ENCODE measurements around the gene SLC25A42.
A peak's percentile ranks its signal among the peaks of the same experiment; 100 is the strongest.

The SLC25A42 gene

DNA sequence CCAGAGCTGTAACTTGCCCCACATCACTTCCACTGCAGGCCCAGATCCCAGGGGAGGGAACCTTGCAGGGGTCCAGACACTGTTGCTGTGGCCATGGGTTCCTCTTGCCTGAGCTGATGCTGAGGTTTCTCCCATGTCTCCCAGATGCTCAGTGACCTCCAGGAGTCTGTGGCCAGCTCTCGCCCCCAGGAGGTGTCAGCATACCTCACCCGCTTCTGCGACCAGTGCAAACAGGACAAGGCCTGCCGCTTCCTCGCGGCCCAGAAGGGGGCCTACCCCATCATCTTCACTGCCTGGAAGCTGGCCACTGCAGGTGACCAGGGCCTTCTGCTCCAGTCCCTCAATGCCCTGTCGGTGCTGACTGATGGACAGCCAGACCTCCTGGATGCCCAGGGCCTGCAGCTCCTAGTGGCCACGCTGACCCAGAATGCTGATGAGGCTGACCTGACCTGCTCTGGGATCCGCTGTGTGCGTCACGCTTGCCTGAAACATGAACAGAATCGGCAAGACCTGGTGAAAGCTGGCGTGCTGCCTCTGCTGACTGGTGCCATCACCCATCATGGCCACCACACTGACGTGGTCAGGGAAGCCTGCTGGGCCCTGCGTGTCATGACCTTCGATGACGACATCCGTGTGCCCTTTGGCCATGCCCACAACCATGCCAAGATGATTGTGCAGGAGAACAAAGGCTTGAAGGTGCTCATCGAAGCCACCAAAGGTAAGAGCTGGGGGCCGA lies 12.1 kb upstream of the SLC25A42 start:
- no peak for DNase-seq

DNA sequence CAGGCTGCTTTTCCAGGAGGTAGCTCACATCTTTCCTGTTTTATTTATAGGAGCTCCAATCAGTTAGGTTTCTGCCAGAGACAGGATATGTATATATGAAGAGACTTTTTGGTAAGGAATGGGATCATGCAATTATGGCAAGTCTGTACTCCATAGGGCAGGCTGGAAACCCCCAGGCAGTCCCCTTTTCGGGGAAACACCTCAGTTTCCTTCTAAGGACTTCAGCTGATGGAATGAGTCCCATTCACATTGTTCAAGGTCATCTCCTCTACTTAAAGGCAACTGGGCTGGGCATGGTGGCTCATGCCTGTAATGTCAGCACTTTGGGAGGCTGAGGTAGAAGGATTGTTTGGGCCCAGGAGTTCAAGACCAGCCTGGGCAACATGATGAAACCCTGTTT lies 10.9 kb upstream of the SLC25A42 start:
- no peak for DNase-seq

DNA sequence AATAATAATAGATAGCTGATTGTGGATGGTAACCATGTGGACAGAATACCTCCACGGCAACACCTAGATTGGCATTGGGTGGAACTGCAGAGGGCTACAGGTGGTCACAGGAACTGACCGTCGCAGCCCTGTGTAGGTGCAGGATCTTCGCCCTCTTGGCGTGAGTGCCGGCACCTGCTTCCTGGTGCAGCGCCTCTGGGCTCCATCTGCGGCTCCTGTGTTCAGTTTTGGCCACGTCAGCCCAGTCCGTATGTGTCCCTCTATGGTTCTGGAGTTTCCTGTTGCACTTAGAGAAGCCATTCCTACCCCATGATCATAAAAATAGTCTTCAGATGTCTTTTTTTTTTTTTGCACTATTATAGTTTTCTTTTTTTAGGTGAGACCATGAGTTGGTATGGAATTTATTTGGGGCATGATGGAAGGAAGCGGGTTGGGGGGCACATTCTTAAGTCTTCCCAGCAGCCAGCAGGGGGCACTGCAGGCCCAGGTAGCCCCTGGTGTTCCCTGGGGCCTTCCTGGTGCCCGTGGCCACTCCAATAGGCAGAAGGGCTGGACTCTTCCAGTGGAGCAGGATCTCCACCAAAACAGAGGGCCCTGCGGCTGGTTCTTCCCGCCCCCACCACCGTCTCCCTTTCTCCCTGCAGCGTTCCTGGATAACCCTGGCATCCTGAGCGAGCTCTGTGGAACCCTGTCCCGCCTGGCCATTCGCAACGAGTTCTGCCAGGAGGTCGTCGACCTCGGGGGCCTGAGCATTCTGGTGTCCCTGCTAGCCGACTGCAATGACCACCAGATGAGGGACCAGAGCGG lies 10.1 kb upstream of the SLC25A42 start:
- peak; percentile 11 to 58 (median 19) for DNase-seq

DNA sequence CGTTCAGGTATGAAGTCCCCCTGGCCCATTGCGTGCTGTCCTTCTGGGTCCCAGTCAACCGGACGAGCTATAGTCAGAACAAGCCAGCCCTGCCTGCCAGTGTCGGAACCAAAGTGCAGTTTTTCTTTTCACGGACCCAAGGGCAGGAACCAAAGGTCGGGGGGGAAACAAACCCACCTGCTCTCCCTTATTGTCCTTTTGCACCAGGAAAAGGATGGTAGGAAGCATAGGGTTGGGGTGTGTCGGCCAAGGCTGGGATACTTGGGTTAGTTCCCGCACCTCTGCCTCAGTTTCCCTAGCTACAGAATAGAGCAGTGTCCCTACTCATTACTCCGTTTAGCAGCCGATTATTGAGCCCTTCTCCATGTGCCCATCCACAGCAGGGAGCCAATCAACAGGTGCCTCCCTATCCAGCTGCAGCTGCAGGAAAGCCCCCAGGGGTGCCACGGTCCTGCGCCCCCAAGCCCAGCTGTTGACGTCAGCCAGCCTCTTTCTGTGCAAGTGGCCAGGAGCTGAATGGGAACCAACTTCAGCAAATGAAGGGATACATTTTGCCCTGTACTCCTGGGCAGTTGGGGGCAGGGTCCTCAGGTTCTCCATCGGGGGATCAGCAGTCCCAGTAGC lies 9.4 kb upstream of the SLC25A42 start:
- DNase-seq = no peak

DNA sequence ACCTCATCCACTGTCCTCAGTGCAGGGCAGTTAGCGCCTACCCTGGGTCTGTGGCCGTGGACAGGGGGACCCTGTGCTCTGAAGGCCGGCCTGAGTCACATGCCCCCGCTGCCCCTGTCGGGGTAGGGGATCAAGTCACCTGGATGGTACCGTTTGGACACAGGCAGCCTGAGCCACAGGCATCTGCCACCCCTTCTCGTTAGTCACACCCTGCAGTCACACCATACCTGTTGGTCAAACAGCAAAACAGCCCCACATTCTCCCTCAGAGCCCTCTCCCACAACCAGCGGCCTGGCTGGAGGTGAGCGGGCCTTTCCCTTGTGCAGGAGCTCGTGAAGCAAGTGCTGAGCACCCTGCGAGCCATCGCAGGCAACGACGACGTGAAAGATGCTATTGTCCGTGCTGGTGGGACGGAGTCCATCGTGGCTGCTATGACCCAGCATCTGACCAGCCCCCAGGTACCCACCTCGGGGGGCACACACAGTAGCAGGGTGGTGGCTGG lies 8.8 kb upstream of the SLC25A42 start:
- DNase-seq = no peak

DNA sequence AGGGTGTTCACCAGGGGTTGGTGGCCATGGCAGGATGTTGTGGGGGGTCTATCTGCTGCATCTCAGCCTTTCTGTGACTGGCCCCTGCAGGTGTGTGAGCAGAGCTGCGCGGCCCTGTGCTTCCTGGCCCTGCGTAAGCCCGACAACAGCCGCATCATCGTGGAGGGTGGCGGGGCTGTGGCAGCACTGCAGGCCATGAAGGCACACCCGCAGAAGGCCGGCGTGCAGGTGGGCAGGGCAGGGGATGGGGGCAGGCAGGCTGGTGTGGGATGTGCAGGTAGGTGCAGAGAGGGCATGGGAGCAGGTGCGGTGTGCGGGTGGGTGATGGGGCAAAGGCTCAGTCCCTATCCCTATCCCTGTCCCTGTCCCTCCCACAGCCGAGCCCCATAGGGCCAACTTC lies 8.1 kb upstream of the SLC25A42 start:
- no peak for DNase-seq

DNA sequence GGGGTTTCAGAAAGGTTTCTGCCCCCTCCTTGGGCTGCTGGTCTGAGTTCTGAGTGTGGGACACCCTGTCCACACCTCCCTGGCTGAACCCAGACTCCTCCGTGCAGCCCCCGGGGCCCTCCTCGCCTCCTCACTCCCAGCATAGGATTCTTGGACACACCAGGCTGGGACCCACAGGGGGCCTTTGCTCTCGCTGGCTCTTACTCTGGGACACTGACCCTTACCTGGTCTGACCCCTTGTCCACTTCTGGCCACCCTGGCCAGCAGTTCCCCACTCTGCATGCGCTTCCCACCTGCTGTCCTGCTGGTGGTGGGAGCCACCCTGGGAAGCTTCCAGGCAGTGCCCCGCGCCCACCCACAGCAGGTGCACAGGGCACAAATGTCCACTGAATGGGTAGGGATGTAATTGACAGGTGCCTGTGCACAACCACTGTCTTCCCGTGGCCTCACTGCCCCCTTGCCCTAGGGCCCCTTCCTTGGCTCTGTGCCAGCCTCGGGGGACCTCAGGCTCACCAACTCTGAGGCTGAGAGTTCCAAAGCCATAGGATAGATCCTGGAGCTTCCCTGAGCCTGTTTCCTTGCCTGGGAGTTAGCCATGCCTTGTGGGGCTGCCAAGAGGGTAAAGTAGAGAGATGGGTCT lies 7.0 kb upstream of the SLC25A42 start:
- no peak for DNase-seq

DNA sequence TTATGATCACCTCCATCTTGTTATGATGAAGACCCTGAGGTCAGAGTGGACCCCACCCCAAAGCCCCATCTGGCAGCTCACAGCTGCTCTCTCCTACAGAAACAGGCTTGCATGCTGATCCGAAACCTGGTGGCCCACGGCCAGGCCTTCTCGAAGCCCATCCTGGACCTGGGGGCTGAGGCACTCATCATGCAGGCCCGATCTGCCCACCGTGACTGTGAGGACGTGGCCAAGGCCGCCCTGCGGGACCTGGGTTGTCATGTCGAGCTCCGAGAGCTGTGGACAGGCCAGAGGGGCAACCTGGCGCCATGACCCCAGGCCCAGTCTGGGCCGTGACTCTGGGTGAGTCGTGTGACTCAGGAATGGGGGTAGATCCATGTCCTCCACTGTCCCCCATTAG lies 6.5 kb upstream of the SLC25A42 start:
- DNase-seq = no peak

DNA sequence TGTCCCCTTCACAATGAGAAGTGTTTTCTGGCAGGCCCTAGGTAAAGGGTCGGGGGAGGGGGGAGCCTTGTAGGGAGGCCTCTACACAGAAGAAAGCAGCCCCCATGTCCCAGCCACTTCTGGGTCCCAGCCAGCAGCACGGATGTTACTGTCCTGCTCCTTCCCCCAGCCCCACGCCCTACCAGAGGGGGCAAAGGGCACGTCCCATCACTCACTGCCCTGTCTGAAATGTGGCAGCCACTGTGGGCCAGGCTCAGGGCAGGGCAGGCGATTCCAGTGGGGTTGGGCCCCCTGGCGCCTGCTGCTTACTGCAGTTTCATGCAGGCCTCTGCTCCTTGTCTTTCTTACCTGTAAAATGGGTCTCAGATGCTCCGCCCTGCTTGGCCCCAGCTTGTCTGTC lies 6.1 kb upstream of the SLC25A42 start:
- no peak for DNase-seq

DNA sequence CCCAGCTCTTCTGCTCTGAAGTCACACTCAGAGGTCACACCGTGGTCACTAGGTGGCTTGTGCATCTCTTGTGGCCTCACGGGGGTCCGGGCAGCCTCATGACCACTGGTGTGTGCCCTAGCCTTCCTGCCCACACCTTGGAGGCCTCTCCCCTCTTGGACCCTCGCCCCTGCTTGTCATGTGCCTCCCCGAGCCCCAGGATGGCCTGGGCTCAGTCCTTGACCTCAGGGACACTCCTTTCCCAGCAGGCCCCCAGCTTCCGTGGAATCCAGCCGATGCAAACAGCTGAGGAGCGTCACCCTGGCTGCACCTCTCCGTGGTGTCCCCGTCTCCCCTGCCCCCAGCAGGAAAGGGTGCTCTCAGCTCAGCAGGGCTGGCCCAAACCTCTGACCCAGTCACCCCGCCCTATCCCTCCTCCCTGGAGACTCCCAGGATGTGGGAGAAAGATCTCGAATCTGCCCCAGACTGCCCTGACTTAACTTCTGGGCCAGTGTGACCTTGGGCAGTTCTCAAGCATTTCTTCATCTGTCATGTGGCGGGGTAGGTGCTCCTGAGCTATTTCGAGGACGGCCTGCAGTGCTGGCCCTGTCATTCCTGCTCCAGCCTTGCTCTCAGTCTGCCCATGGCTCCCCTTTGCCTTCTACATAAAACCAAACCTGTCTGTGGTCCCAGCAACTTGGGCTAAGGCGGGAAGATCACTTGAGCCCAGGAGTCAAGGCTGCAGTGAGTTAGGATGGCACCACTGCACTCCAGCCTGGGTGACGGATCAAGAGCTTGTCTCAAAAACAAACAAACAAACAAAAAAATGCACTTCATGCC lies 4.6 kb upstream of the SLC25A42 start:
- no peak for DNase-seq

DNA sequence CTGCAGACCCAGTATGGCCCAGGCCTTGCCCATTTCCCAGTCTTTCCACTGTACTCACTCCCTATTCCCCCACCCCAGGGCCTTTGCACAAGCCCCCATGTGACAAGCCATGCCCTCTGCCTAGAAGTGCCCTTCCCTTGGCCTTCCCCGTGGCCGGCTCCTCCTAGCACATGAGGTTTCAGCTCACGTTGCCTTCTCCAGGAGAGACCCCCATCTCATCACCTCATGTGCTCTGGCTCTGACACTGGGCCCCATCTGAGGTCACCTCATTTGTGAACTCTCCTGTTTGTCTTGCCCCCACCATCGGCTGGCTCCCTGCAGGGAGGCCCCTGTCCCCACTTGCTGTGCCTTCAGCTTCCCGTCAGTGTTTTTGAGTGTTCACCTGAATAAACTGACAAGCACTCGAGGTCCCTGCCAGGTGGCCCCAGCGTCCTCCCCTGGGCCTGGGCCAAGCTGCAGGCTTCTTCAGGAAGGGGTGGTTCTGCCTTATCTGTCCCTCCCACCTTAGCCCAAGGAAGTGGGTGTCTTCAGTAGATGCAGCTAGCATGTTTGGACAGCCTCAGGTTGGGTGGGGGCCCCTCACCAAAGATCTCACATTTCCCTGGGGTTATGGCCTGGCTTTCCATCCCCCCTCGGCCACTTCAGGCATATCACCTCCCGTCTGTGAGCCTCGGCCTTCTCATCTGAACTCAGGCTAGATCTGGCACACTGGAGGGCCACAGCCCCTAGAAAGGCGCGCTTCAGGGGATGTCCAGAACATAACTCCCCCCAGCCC lies 3.8 kb upstream of the SLC25A42 start:
- DNase-seq = peak in 2 of 3 experiments; percentile 8 to 47

DNA sequence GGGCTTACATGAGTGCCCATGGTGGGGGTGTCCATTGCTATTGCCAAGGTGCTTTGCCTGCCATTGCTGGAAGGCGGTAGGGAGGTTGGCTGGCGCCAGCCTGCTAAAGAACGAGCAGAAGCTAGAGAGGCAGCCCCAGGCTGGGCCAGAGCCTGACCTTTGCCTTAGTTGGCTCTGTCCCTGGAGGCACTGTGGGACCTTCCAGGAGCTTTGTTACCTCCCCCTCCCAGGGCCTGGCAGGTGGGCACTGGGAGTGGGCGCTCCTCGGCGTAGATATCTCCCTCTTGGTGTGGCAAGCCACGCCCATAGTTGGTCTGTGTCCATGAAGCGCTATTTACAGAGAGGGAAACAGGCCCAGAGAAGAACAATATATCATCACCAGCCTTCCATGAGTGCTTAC lies 2.3 kb upstream of the SLC25A42 start:
- peak in 1 of 3 experiments; percentile 6 for DNase-seq

DNA sequence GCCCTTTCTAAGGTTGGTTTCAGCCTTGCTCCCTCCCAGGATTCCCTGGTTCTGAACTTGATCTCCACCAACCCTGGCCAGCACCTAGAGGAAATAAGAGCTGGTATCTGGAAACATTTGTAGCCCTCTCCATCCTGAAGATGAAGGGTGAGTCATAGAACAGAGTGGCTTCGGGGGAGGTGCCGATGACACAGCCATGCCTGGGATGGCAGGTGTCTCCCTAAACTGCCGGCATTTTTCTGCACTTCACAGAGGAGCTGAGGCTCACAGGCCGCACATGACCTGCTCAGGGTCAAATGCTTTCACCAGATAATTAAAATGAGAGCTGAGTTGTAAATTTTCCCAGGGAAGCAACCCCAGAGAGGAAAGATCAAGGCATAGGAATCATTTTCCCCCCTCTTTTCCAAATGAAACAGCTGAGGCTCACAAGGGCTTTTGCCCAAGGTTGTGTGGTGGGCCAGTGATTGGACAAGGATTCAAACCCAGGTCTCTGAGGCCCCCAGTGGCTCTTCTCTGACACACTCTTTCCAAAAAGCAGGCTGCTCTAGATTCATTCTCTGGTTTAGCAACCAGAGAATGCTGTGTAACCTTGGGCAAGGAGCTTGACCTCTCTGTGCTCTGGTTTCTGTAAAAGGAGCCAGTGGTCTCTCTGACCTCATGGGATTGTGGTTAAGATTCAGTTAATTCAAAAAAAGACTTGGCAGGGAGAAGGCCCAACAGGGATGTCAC lies 1.2 kb upstream of the SLC25A42 start:
- no peak for DNase-seq

DNA sequence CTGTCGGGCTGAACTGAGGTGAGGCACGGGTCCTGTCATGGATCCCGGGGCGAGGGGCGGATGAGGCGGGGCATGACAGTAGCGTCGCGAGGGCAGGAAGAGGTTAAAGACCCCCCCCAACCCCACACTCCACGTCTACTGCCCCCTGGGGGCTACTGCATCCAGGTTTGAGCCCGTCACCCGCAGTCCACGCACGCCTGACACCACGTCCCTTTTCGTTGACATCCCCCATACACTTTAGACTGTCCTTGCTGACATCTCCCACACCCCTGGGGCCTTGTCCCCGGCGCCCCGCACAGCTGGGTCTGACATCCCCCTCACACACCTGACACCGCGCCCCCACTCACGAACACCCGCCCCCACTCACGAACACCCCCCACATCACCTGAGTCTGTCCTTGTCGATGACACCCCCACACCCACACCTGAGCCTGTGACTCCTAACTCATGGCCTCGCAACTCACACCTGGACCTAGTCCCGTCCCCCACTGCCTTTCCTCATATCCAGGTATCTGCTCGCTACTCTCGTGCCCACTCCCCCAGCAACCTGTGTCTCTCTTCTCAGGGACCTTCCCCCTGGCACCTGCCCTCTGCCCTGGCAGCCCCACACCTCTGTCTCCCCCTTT lies 416 bp downstream of the SLC25A42 start:
- peak in 1 of 3 experiments; percentile 19 for DNase-seq

DNA sequence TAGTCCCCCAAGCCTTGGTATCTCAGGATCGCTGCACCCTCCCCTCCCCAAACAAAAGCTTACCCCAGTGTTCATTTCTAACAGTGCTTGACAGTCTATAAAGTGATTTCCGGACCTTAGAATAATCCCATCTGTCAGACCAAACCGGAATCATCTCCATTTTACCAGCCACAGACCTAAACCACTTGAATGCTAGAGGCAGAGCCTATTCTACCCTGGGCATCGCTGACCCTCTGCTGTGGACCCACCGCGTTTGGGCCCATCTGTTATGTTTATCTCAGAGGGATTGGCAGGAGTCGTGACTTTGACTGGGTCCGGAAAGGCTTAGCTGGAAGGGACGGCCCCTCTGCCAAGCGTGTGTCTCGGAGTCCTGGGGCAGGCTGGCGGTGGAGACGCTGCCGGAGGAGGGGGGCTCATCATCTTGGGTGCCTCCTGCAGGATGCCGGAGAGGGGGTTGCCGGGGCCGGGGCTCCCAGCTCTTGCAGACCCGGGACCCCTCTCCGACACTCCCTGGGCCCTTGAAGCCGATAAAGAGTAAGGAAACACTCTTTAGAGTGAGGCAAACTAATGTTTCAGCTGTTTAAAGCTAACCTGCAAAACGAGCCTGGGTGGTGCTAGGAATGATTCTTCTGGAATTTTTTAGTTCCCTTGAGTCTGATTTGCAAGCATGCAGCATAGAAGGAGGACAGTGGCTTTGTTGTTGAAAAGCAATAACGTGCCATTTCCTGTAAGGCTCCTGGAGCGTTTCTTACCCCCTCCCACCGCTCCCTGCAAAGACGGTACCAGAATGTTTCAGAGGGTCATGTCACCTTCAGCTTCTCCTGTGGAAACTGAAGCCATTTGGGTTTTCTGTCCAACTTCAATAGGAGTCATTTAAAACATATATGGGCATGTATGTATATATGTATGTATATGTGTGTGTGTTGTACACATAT lies 1.3 kb downstream of the SLC25A42 start:
- peak in 1 of 3 experiments; percentile 42 for DNase-seq

DNA sequence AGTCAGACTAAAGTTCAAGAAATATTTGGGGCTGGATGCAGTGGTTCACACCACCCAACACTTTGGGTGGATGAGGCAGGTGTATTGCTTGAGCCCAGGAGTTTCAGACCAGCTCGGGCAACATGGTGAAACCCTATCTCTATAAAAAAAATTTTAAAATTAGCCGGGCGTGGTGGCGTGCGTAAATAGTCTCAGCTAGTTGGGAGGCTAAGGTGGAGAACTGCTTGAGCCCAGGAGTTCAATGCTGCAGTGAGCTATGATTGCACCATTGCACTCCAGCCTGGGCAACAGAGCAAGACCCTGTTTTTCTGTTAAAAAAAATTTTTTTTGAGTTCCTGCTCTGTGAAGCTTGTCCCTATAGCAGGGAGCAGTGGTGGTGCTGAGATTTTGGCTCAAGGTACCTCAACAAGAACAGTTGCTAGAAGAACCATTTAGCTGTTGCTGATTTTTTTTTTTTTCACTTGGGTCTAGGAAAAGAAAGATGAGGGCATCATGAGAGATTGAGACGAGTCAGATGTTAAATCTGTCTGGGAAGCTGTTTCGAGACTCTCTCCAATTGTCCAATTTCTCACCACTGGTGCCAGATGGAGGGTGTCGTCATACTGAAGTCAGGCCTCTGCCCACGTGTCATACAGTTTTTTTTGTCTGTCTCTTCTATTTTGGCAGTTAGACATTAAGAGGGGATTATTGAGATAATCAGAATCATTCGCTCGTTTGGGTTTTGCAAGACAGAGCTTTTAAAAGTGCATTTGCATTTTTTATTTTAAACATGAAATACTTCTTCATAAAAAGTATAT lies 3.7 kb downstream of the SLC25A42 start:
- DNase-seq = no peak

DNA sequence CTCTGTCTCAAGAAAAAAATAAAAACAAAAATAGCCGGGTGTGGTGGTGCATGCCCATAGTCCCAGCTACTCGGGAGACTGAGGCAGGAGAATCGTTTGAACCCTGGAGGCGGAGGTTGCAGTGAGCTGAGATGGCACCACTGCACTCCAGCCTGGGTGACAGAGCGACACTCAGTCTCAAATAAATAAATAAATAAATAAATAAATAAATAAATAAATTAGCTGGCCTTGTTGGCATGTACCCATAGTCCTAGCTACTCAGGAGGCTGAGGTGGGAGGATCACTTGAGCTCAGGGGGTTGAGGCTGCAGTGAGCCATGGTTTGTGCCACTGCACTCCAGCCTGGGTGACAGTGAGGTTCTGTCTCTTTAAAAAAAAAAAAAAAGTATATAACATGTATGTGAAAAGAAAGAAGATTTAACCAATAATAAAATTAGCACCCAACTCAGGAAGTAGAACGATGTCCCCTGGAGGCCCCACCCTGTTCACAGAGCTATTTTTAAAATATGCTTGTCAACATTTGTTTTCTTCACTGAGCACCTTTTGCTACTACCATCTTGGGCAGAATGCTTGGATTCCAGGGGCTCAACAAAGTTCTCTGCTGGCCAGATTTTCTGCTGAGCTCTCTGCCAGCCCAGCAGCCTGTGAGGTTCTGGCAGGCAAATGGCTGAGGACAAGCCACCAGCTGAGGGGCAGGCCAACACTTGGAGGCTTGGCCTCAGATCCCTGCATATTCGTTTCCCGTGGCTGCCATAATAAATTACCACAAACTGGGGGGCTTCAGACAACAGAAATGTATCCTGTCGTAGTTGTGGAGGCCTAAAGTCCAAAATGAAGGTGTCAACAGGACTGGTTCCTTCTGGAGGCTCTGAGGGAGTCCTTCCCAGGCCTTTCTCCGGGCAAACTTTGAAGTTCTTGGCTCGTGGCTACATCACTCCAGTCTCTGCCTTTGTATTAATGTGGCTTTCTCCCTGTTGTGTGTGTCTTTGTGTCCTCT lies 5.2 kb downstream of the SLC25A42 start:
- DNase-seq = no peak
